RWPE2 (cell line): ENCODE results near the gene CFAP47.
A peak's percentile ranks its signal among the peaks of the same experiment; 100 is the strongest.
"Not testable (repeated sequence)": the region's sequence is repeated elsewhere in the genome, so short reads cannot be mapped to it uniquely, and the experiment has no call there.

Experiments used
- ATAC-seq: fragments of 200-7000 bp; cut with Tn5 transposase; 3 replicates; pipeline ENCODE4 v1.9.1; 2021; ENCODE audit warnings: low read depth
- DNase-seq: peaks from one replicate; pipeline ENCODE4 v3.0.0-alpha.2; 2020; ENCODE audit warnings: low spot score
- H3K27ac ChIP-seq: fragments of 450-650 bp; 2 replicates; pipeline ENCODE4 v1.5.1; 2017; ENCODE audit warnings: mild to moderate bottlenecking; ENCODE audit not compliant: poor library complexity, severe bottlenecking
- H3K27me3 ChIP-seq: fragments of 250-450 bp; sonication (Bioruptor Pico); 2 replicates; pipeline ENCODE4 v1.5.1; 2021; ENCODE audit warnings: mild to moderate bottlenecking, moderate library complexity; ENCODE audit not compliant: insufficient read depth, poor library complexity, severe bottlenecking
- H3K36me3 ChIP-seq: fragments of 250-450 bp; sonication (Bioruptor Pico); 2 replicates; pipeline ENCODE4 v1.5.1; 2020; ENCODE audit warnings: low read depth, mild to moderate bottlenecking, moderate library complexity
- H3K4me1 ChIP-seq: fragments of 250-450 bp; sonication (Bioruptor Pico); 2 replicates; pipeline ENCODE4 v1.5.1; 2021; ENCODE audit warnings: mild to moderate bottlenecking, moderate library complexity; ENCODE audit not compliant: insufficient read depth, poor library complexity, severe bottlenecking
- H3K4me3 ChIP-seq: fragments of 250-450 bp; sonication (Bioruptor Pico); 2 replicates; pipeline ENCODE4 v1.5.1; 2021; ENCODE audit warnings: mild to moderate bottlenecking, moderate library complexity; ENCODE audit not compliant: severe bottlenecking
- H3K9me3 ChIP-seq: fragments of 250-450 bp; sonication (Bioruptor Pico); 2 replicates; pipeline ENCODE4 v1.5.1; 2021; ENCODE audit warnings: mild to moderate bottlenecking, moderate library complexity; ENCODE audit not compliant: severe bottlenecking
- CTCF ChIP-seq: fragments of 450-650 bp; IDR thresholded peaks from one replicate; pipeline ENCODE4 v1.5.1; 2017; ENCODE audit warnings: mild to moderate bottlenecking, moderate library complexity; ENCODE audit not compliant: poor library complexity, severe bottlenecking

The CFAP47 gene

GRCh38 chrX:36083256-36083655 lies 163.7 kb downstream of the CFAP47 start:
- Histone ChIP-seq H3K27me3 (no peaks in the 10 kb centered on the region), H3K9me3 (no peaks in the 10 kb centered on the region), H3K36me3 (no peaks in the 10 kb centered on the region), H3K27ac (no peak overlapping the region), H3K4me1 (no peaks in the 10 kb centered on the region), H3K4me3 (no peak overlapping the region)
- DNase-seq = no peak
- no peak for ATAC-seq
- no peak for TF ChIP-seq CTCF

- no peak for TF ChIP-seq CTCF
- Histone ChIP-seq H3K36me3 (no peaks in the 10 kb centered on the region), H3K27ac (no peak overlapping the region), H3K4me1 (no peaks in the 10 kb centered on the region), H3K4me3 (no peak overlapping the region), H3K27me3 (no peaks in the 10 kb centered on the region), H3K9me3 (no peaks in the 10 kb centered on the region)
- DNase-seq (no peak), ATAC-seq (no peak)
Measured at GRCh38 chrX:36087366-36087765, 167.8 kb downstream of the CFAP47 start.

- not testable (repeated sequence) for H3K27me3 ChIP-seq, ATAC-seq, H3K4me3 ChIP-seq, H3K27ac ChIP-seq, H3K36me3 ChIP-seq, DNase-seq, H3K9me3 ChIP-seq, H3K4me1 ChIP-seq
Measured at GRCh38 chrX:36088939-36089338, 169.4 kb downstream of the CFAP47 start.

GRCh38 chrX:36102425-36102824 lies 182.9 kb downstream of the CFAP47 start:
- DNase-seq = no peak
- Histone ChIP-seq H3K27me3 (no peaks in the 10 kb centered on the region), H3K36me3 (no peaks in the 10 kb centered on the region), H3K9me3 (no peaks in the 10 kb centered on the region), H3K4me1 (no peaks in the 10 kb centered on the region), H3K4me3 (no peak overlapping the region), H3K27ac (no peak overlapping the region)
- no peak for TF ChIP-seq CTCF
- ATAC-seq = no peak

- DNase-seq (no peak), ATAC-seq (peak; percentile 49; the same call in 1 of the 3 replicates)
- no peaks in the 10 kb centered on the region for H3K4me1 ChIP-seq
- H3K4me3 ChIP-seq = no peak overlapping the region
- H3K27ac ChIP-seq = no peak overlapping the region
- no peak for TF ChIP-seq CTCF
- no peaks in the 10 kb centered on the region for H3K9me3 ChIP-seq
- no peaks in the 10 kb centered on the region for H3K27me3 ChIP-seq
- H3K36me3 ChIP-seq = no peaks in the 10 kb centered on the region
Measured at GRCh38 chrX:36116222-36116621, 196.7 kb downstream of the CFAP47 start.

GRCh38 chrX:36159254-36159653 lies 239.7 kb downstream of the CFAP47 start:
- H3K27me3 ChIP-seq = no peaks in the 10 kb centered on the region
- ATAC-seq (no peak), DNase-seq (no peak)
- H3K9me3 ChIP-seq = no peaks in the 10 kb centered on the region
- H3K4me1 ChIP-seq = no peaks in the 10 kb centered on the region
- H3K27ac ChIP-seq = no peak overlapping the region
- no peak for TF ChIP-seq CTCF
- no peaks in the 10 kb centered on the region for H3K36me3 ChIP-seq
- H3K4me3 ChIP-seq = no peak overlapping the region
